ENCODE data around the gene PLPP7.

Gene PLPP7

GRCh38 chr9:131281119-131281965 lies 8.2 kb upstream of the PLPP7 start:
- no peak for DNase-seq

DNA sequence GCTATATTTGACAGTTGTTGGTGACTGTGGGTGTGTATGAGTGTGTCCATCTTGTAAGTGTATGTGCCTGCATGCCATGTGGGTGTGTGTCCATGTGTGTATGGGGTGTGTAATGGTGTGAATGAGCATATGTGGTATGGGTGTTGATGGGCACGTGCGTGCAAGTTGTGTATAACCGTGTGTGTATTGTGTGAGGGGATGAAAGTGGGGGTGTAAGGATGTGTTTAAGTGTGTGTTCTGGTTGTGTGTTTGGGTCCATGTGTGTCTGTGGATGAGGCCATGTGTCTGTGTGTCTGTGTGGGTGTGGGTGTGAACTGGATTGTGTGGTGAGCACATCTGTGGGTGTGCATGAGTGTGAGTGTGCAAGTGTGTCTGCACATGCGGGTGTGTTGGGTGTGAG lies 7.3 kb upstream of the PLPP7 start:
- DNase-seq = no peak

DNA sequence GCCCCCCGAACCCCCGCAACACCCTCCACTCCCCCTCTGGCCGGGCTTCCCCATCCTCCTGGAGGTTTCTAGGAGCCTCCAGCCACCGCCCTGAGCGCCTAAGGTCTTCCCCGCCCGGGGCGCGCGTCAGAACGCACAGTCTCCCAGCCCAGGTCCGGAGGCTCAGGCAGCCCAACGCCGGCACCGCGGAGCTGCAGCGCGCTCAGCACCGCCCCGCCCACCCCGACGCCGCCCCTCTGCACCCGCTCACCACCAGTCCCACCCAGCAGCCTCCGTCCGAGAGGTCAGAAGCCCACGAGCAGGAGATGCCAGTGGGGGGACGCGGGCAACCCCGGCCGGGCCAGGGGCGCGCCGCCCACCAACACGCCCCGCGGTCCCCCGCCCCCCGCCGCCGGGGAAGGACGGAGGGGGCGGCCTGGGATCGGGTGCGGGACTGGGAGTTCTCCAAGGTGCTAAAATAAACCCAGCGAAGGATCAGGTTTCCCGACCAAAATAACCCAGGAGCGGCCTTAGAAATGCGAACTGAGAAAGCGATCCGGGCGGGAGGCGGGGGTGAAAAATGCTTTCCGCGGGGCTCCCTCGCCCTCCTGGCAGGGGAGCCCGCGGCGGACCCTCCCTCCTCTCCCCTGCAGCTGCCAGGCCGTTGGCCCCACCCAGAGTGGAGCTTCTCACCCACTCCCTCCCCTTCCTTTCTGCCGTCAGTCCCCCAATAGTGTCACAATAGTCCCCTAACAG lies 6.7 kb upstream of the PLPP7 start:
- DNase-seq = peak; percentile 51

DNA sequence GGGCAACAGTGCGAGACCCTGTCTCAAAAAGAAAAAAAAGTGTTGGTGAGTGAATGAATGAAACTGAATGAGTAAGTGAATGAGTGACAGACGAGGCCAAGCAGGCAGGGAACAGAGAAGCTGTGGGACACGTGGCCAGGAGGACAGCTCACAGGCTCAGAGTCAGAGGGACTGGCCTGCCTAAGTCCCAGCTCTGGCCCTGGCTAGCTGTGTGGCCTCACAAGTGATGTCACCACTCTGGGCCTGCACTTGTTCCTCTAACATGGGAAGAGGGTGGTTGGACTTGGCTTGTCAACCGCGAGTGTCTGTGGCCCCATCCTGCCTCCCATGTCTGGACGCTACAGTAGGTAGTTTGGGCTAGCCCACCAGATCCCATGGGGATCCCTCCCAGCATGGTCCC lies 4.7 kb upstream of the PLPP7 start:
- no peak for DNase-seq

DNA sequence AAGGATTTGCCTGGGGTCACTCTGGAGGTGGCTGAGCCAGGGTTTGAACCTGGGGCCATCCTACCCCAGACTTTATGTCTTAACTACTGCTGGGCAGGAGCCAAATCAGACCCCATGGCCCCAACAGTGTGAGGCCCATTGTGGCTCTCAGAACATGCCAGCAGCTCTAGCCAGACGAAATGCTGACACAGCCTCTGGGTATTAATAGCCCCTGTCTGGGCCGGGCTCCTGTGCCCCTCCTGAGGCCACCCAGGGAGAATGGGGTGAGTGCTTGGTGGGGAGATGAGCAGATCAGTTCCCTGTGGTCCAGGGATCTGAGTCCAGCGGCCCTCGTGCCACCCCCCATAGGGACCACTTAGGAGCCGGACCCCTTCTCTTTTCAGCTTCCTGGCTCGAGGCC lies 2.2 kb upstream of the PLPP7 start:
- DNase-seq = no peak

GRCh38 chr9:131288217-131288616 lies 1.3 kb upstream of the PLPP7 start:
- DNase-seq = no peak

- peak; percentile 30 for DNase-seq
Observed at GRCh38 chr9:131290036-131290766, 678 bp downstream of the PLPP7 start.

- no peak for DNase-seq
Observed at GRCh38 chr9:131290767-131291370, 1.3 kb downstream of the PLPP7 start.

GRCh38 chr9:131291795-131292315 lies 2.3 kb downstream of the PLPP7 start:
- no peak for DNase-seq

- no peak for DNase-seq
Observed at GRCh38 chr9:131292937-131293336, 3.4 kb downstream of the PLPP7 start.

DNA sequence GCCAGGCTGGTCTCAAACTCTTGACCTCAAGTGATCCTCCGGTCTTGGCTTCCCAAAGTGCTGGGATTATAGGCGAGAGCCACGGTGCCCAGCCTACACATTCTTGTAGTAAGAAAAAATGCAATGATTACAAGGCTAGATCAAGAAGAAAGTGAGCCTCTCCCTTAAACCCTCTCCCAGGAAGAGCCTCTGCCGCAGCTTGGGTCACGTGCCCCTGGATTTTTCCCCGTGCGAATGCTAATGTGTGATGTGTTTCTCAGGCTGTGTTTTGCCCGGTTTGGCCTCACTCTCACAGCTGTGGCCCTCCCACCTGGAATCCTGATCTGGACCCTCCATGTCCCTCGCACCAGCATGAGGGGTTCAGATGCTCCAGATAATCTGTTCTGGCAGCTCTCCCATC lies 6.9 kb downstream of the PLPP7 start:
- no peak for DNase-seq

GRCh38 chr9:131296906-131297500 lies 7.5 kb downstream of the PLPP7 start:
- no peak for DNase-seq

DNA sequence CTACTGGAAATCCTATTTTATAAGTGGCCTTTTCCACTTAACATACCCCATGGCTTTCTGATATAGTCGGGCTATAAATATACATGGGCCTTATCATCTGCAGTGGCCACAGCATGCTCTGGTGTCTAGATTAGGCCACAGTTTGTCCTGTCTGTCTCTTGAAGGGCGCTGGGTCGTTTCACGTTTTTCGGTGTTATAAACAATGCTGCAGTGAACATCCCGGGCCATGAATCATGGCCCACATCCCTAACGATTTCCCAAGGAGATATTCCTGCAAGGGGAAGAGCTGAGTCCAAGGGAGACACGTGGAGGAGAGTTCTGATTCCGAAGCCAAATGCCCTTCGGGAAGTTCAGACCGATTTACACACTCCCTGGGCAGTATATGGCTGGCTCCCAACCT lies 8.4 kb downstream of the PLPP7 start:
- DNase-seq = no peak

- DNase-seq = no peak
Observed at GRCh38 chr9:131298341-131298740, 8.8 kb downstream of the PLPP7 start.

- no peak for DNase-seq
Observed at GRCh38 chr9:131298816-131299215, 9.3 kb downstream of the PLPP7 start.

DNA sequence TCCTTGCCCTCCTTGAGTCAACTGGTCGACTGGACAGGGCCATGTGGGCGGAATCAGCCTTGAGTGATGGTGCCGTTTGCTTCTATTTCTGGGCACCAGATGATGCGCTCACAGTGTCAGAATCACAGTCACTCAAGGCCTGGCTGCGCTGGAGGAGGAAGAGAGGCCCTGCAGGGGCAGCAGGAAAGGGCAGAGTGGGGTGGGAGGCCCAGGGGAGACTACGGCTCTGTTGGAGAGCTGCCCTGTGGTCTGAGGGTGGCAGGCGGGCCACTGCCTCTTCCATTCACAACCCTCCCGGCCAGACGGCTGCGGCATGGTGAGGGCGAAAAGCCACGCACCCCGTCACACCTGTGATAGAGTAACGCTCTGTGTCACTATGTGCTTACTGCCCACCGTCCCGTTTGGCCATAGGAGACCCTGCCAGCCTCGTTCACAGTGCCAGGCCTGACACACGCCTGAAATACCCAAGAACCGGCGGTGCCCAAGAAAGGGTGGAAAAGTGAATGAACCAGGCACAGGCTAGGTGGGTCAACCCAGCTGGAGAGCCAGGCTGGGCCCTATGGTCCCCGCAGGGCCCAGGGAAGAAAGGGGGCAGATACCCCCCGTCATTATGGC lies 9.9 kb downstream of the PLPP7 start:
- DNase-seq = no peak

- no peak for DNase-seq
Observed at GRCh38 chr9:131299961-131300347, 10.4 kb downstream of the PLPP7 start.

DNA sequence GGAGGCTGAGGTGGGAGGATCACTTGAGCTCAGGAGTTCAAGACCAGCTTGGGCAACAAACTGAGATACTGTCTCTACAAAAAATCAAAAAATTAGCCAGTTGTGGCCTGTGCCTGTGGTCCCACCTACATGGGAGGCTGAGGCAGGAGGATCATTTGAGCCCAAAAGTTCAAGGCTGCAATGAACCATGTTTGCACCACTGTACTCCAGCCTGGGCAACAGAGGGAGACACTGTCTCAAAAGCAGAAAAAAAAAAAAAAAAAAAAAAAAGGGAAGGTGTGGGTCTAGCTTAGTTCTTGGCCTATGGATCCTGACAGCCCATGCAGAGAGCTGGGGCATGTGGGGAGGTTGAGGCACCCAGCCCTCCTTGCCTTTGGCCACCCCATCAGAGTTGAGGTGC lies 10.9 kb downstream of the PLPP7 start:
- DNase-seq = no peak

- DNase-seq = no peak
Observed at GRCh38 chr9:131302244-131303075, 12.9 kb downstream of the PLPP7 start.

Measured in right kidney (tissue), 1 donor.